Stomach (tissue), 4 donors: ENCODE measurements around the gene SLC16A10.

Source experiments
- CTCF ChIP-seq, 7 experiments: fragments of 450-650 bp in 4 of 7; fragments of 200-600 bp in 3 of 7; sonication (generic) in 3 of 7; IDR thresholded peaks; one replicate each; pipeline ENCODE4 v1.5.1; 2016 to 2019; ENCODE audit warnings: antibody characterized with exemption in 7 of 7, control low read depth in 2 of 7, mild to moderate bottlenecking in 1 of 7
- EP300 ChIP-seq: sonication (generic); formaldehyde crosslinking; IDR thresholded peaks from one replicate; pipeline ENCODE4 v1.6.1; 2017; ENCODE audit warnings: antibody characterized with exemption
- POLR2A ChIP-seq, 4 donors: fragments of 450-650 bp; IDR thresholded peaks; one replicate each; pipeline ENCODE4 v1.6.1; 2016; ENCODE audit warnings: antibody characterized with exemption in 4 of 4, control low read depth in 2 of 4, mild to moderate bottlenecking in 1 of 4, moderate library complexity in 1 of 4

- TF ChIP-seq CTCF (IDR thresholded peaks at IDR 0.05) (no peak), POLR2A (IDR thresholded peaks at IDR 0.05) (no peak), EP300 (no peak)
Measured at GRCh38 chr6:111265842-111266241, 178.5 kb downstream of the SLC16A10 start.
